ENCODE data around the gene OTP. TPM values are rescaled to one million over a fixed set of nuclear protein-coding genes. Genes with fewer than 3 reads are reported as not detected.

OTP gene
- total and polyA plus RNA-seq, 10 of the 15 experiments (the other 5 are each of a cell fraction or from before 2014, with no cell fraction given): 0.31 to 8.8 (median 2.4) TPM

DNA sequence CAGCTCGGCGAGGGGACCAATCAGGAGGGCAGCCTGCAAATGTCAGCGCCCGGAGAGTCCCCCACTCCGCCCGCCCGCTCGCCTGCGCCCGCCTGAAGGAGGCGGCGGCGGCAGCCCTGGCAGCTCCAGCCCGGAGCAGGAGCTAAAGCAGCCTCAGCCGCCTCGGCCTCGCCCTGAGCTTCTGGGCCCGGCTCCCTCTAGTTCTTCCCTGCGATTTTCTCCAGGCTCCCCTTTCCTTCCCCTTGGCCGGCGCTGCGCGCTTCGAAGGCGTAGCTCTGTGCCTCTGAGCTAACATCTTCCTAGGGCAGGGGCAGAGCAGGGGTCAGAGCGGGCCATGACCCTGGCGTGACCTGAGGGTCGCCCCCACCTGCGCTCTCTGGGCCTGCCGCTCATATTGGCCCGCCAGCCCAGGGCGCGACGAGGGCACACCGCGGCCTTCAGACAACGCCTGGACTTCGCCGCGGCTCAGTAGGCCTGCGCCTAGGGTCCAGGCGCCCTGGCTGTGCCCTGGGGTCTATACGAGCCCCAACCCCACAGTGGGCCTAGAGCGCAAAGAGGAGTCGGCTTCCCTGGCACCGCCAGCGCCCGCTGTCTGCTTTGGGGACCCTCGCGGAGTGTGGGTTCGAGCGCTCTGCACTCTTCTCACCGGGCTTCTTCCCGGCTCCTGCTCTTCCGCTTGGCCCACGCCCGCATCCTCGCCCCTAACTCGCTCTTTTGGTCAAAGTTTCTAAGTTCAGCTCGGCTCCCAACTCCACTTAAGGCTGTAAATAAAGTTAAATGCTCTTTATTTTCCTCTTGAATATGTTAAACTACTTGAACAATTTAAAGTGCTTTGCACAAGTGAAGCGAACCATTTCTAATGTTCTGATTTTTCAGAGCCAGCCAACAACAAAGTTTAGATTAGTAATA is 504 bp upstream of the OTP start:
- H3K36me3 ChIP-seq (ENCODE audit: control insufficient read depth in 2 of 2, insufficient read depth in 2 of 2, low read length in 1 of 2): no peaks in the 10 kb centered on the region
- no peak overlapping the region for H3K9ac ChIP-seq (ENCODE audit: control insufficient read depth, insufficient read depth, low read length)
- H4K20me1 ChIP-seq (ENCODE audit: control insufficient read depth, insufficient read depth): no peaks in the 10 kb centered on the region
- no peak overlapping the region for H3K4me3 ChIP-seq
- H3K27me3 ChIP-seq (replicated peaks in 1 of 2; ENCODE audit: control insufficient read depth in 2 of 2, insufficient read depth in 2 of 2, low read length in 1 of 2): peaks cover 3 to 55% of the 10 kb centered on the region in 2 experiments
- no peak overlapping the region for H3K4me2 ChIP-seq (ENCODE audit: control insufficient read depth, insufficient read depth)
- 63% methylated on average over 48 of the region's 61 CpGs for WGBS (ENCODE audit: insufficient coverage, insufficient replicate concordance, low lambda C conversion rate, missing lambda C conversion rate)
- in situ Hi-C loops (cut with MboI) (no loop called here), intact Hi-C loops (cut with micrococcal nuclease; ENCODE audit: unreplicated experiment) (no loop called here)
- POLR2A ChIA-PET: interaction anchor here (0.9 to 1.7 kb wide), 4 partner anchors 8 to 241 kb away, joined by 3 to 4 read pairs (median 4); no protein-coding TSS in a partner anchor
- CTCF ChIA-PET: interaction anchor here (0.8 kb wide), 1 partner anchor 80 kb away, joined by 4 read pairs; no protein-coding TSS in a partner anchor
- no TSS peak for BruUV-seq (replicated peaks)
- H3K27ac ChIP-seq (ENCODE audit: control insufficient read depth, insufficient read depth): no peak overlapping the region
- FAIRE-seq: no peak
- peak; percentile 91 for ATAC-seq
- peaks cover 18% of the 10 kb centered on the region for H3K9me3 ChIP-seq (replicated peaks; ENCODE audit: control insufficient read depth, insufficient read depth, low read length)
- H2AFZ ChIP-seq (ENCODE audit: control insufficient read depth, low read depth, low read length): no peak overlapping the region
- RAD21 ChIA-PET (ENCODE audit: unreplicated experiment): interaction anchor here (0.6 to 1.4 kb wide), 3 partner anchors 24 to 132 kb away, joined by 3 to 6 read pairs (median 3); no protein-coding TSS in a partner anchor
- no peak for DNase-seq (ENCODE audit: low read depth, low spot score)
- SMC1A ChIA-PET (ENCODE audit: uncharacterized antibody, unreplicated experiment): interaction anchor here (0.9 to 1.1 kb wide), 4 partner anchors 8 to 217 kb away, joined by 3 to 5 read pairs (median 3); no protein-coding TSS in a partner anchor
- no peaks in the 10 kb centered on the region for H3K79me2 ChIP-seq (ENCODE audit: control insufficient read depth, insufficient read depth, low read length)
- no peaks in the 10 kb centered on the region for H3K4me1 ChIP-seq (ENCODE audit: control insufficient read depth, insufficient read depth, low read length)
- TF ChIP-seq LARP7 (IDR thresholded peaks at IDR 0.05) (no peak), SMAD1 (IDR thresholded peaks at IDR 0.05; ENCODE audit: low read depth, partially characterized antibody) (no peak), CTCF (IDR thresholded peaks at IDR 0.05 in 2 of 3, conservative IDR thresholded peaks at IDR 0.05 in 1 of 3; ENCODE audit: control insufficient read depth in 2 of 3, extremely low read depth in 1 of 3, insufficient read depth in 1 of 3, low read depth in 3 of 3, low read length in 3 of 3) (no peak), SUZ12 (IDR thresholded peaks at IDR 0.05; ENCODE audit: unreplicated experiment) (peak; percentile 26), NR2F1 (conservative IDR thresholded peaks at IDR 0.05) (0 out of 2 replicates have a peak, but pooled peaks have one; percentile 33)
- TF ChIP-seq, protein P1, sequence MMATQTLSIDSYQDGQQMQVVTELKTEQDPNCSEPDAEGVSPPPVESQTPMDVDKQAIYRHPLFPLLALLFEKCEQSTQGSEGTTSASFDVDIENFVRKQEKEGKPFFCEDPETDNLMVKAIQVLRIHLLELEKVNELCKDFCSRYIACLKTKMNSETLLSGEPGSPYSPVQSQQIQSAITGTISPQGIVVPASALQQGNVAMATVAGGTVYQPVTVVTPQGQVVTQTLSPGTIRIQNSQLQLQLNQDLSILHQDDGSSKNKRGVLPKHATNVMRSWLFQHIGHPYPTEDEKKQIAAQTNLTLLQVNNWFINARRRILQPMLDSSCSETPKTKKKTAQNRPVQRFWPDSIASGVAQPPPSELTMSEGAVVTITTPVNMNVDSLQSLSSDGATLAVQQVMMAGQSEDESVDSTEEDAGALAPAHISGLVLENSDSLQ (IDR thresholded peaks at IDR 0.05): peak; percentile 43; the same call in 1 of the 2 replicates
